Measurements from ENCODE around the gene KLRC2. TPM values are rescaled to one million over a fixed set of nuclear protein-coding genes. Genes with fewer than 3 reads are reported as not detected.

Gene KLRC2
- total RNA-seq, 2 donors from 2014 or later, result 0.27 TPM; not detected in 1

- 91% methylated on average over 2 of the region's 2 CpGs for WGBS
- intact Hi-C loops (cut with DNase I), result no loop called here
- Histone ChIP-seq H3K9me3 (no peaks in the 10 kb centered on the region), H3K4me3 (no peak overlapping the region), H3K27ac (no peak overlapping the region), H3K27me3 (replicated peaks; ENCODE audit: insufficient read depth) (no peaks in the 10 kb centered on the region), H3K36me3 (no peaks in the 10 kb centered on the region), H3K4me1 (replicated peaks) (no peaks in the 10 kb centered on the region)
- no peak for DNase-seq (ENCODE audit: low spot score)
- TF ChIP-seq POLR2A (IDR thresholded peaks at IDR 0.05) (no peak), CTCF (IDR thresholded peaks at IDR 0.05) (no peak), POLR2AphosphoS5 (IDR thresholded peaks at IDR 0.05) (no peak)
Observed at GRCh38 chr12:10456856-10457255, 21.0 kb upstream of the KLRC2 start.

GRCh38 chr12:10455766-10456165 lies 20.0 kb upstream of the KLRC2 start:
- Histone ChIP-seq H3K27me3 (replicated peaks; ENCODE audit: insufficient read depth) (no peaks in the 10 kb centered on the region), H3K36me3 (no peaks in the 10 kb centered on the region), H3K4me3 (no peak overlapping the region), H3K27ac (no peak overlapping the region), H3K9me3 (no peaks in the 10 kb centered on the region), H3K4me1 (replicated peaks) (no peaks in the 10 kb centered on the region)
- TF ChIP-seq POLR2A (IDR thresholded peaks at IDR 0.05), result no peak
- TF ChIP-seq CTCF (IDR thresholded peaks at IDR 0.05), result no peak
- no peak for TF ChIP-seq POLR2AphosphoS5 (IDR thresholded peaks at IDR 0.05)
- DNase-seq (ENCODE audit: low spot score), result no peak
- 97% methylated on average over 1 of the region's 1 CpG for WGBS
- intact Hi-C loops (cut with DNase I), result no loop called here

GRCh38 chr12:10454531-10454930 lies 18.7 kb upstream of the KLRC2 start:
- no peak for TF ChIP-seq POLR2AphosphoS5 (IDR thresholded peaks at IDR 0.05)
- TF ChIP-seq CTCF (IDR thresholded peaks at IDR 0.05), result no peak
- TF ChIP-seq POLR2A (IDR thresholded peaks at IDR 0.05), result no peak
- Histone ChIP-seq H3K4me1 (replicated peaks) (no peaks in the 10 kb centered on the region), H3K4me3 (no peak overlapping the region), H3K9me3 (no peaks in the 10 kb centered on the region), H3K27ac (no peak overlapping the region), H3K36me3 (no peaks in the 10 kb centered on the region), H3K27me3 (replicated peaks; ENCODE audit: insufficient read depth) (no peaks in the 10 kb centered on the region)
- WGBS, result 41% methylated on average over 1 of the region's 1 CpG
- no peak for DNase-seq (ENCODE audit: low spot score)
- intact Hi-C loops (cut with DNase I), result no loop called here

GRCh38 chr12:10453156-10453555 lies 17.3 kb upstream of the KLRC2 start, which contains the start of gene KLRC1:
Gene KLRC1, minus strand, starts transcription at chr12:10453377. Its CDS starts 2,221 bp downstream, at chr12:10451156.
- H3K27me3 ChIP-seq (replicated peaks; ENCODE audit: insufficient read depth), result no peaks in the 10 kb centered on the region
- WGBS, result 23% methylated on average over 2 of the region's 2 CpGs

More at GRCh38 chr12:10453156-10453555, 17.3 kb upstream of the KLRC2 start, which contains the start of gene KLRC1:
- Histone ChIP-seq H3K9me3 (no peaks in the 10 kb centered on the region), H3K4me1 (replicated peaks) (no peaks in the 10 kb centered on the region), H3K4me3 (no peak within 1 kb of the TSS), H3K27ac (no peak within 1 kb of the TSS), H3K36me3 (no peaks in the 10 kb centered on the region)
- intact Hi-C loops (cut with DNase I), result no loop called here
- no peak for TF ChIP-seq POLR2AphosphoS5 (IDR thresholded peaks at IDR 0.05)
- no peak for TF ChIP-seq CTCF (IDR thresholded peaks at IDR 0.05)
- TF ChIP-seq POLR2A (IDR thresholded peaks at IDR 0.05), result no peak
- DNase-seq (ENCODE audit: low spot score), result no peak

Data from prostate gland (tissue), 2 donors.